OCI-LY7 (cell line): ENCODE data around the gene MTRF1L.

ENCODE experiments used
- CTCF ChIP-seq: fragments of 200-600 bp; sonication (generic); conservative IDR thresholded peaks from 2 replicates; pipeline ENCODE4 v1.5.1; 2014; ENCODE audit warnings: mild to moderate bottlenecking, antibody characterized with exemption, low read length, moderate library complexity, mixed read lengths
- EZH2phosphoT487 ChIP-seq: fragments of 200-600 bp; sonication (generic); IDR thresholded peaks from 2 replicates; pipeline ENCODE4 v1.6.1; 2018; ENCODE audit warnings: low read depth, borderline replicate concordance, mild to moderate bottlenecking, mixed run types, antibody characterized with exemption, low read length, moderate library complexity, mixed read lengths

GRCh38 chr6:152952045-152952444 is 50.5 kb downstream of the MTRF1L start:
- TF ChIP-seq CTCF (no peak), EZH2phosphoT487 (no peak)
